Measurements from ENCODE around the gene ZKSCAN8.
"Not testable (repeated sequence)": the region's sequence is repeated elsewhere in the genome, so short reads cannot be mapped to it uniquely, and the experiment has no call there.

Gene ZKSCAN8

GRCh38 chr6:28141500-28142329 lies at the start of gene ZKSCAN8:
ZKSCAN8 (plus strand) TSS chr6:28141883; CDS start chr6:28148408, 6,525 bp downstream.
- peak; percentile 34 for DNase-seq

GRCh38 chr6:28102222-28102621 lies 39.5 kb upstream of the ZKSCAN8 start:
- not testable (repeated sequence) for DNase-seq

GRCh38 chr6:28102699-28103098 lies 39.0 kb upstream of the ZKSCAN8 start:
- DNase-seq = not testable (repeated sequence)

DNA sequence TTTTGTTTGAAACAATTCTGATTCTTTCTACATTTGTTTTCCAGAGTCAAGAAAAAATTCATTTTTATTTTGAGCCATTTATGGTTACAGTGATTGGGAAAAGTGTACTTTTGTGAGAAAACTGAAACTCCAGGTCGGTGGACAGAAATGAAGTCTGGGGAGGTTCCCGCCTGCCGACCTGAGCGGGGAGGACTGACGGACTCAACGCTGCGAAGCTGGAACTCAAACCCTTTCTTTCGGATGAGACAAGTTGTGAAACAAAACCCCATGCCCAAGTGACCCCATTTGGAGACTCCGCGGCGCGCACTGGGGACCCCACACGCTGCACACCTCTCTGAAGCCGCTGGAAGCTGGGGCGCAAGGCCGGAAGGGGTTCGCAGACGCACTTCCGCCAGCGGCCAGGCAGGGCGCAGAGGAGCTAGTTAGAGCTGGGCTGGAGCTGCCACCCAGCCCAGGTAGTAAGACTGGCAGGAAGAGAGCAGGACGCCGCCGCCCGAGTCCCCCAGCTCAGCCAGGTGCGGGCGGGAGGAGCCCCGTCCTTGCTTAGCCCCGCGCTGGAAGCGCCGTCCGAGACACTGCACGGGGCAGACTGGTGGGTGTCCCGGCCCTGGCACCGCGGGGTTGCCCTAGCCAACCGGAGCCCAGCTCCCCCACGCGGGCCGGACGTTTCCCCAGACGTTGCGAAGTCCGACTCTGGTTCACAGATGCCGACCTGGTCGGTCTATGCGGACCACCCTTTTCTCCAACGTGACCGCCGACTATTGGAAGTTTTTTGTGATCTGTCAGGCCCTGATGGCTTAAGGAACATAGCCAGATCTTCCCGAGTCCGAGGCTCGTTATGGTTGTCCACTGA lies 37.1 kb upstream of the ZKSCAN8 start:
- peak; percentile 59 for DNase-seq

- no peak for DNase-seq
Measured at GRCh38 chr6:28105245-28105639, 36.4 kb upstream of the ZKSCAN8 start.

DNA sequence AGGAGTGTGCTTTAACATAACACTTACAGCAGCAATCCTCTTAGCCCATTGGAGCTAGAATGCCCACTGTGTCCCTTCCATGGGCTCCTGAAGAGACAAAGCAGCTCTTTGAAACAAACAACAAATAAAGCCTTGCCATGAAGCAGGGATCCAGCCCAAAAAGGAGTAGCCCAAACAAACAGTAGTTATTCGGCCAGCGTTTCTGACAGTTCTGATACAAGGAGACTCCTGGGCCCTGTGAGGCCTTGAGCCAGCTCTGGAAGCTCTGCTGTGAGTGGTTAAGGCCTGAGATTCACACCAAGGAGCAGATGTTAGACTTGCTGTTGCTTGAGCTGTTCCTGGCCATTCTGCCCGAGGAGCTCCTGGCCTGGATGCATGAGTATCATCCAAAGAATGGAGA lies 34.2 kb upstream of the ZKSCAN8 start:
- DNase-seq = no peak

- DNase-seq = no peak
Measured at GRCh38 chr6:28111964-28112363, 29.7 kb upstream of the ZKSCAN8 start.

DNA sequence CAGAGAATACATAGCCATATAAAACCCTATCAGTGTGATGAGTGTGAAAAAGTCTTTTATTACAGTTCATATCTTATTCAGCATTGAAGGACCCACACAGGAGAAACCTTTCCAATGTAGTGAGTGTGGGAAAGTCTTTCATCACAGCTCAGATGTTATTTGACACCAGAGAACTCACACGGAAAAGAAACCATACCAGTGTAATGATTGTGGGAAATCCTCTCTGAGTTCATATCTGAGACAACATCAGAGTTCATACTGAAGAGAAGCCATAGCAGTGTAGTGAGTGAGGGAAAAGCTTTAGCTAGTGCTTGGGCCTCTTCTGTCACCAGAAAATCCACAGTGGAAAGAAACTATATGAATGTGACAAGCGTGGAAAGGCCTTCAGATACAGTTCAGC lies 25.9 kb upstream of the ZKSCAN8 start:
- no peak for DNase-seq

- DNase-seq = no peak
Measured at GRCh38 chr6:28117386-28118050, 24.2 kb upstream of the ZKSCAN8 start.

- no peak for DNase-seq
Measured at GRCh38 chr6:28118217-28118616, 23.5 kb upstream of the ZKSCAN8 start.

- no peak for DNase-seq
Measured at GRCh38 chr6:28121876-28122275, 19.8 kb upstream of the ZKSCAN8 start.

DNA sequence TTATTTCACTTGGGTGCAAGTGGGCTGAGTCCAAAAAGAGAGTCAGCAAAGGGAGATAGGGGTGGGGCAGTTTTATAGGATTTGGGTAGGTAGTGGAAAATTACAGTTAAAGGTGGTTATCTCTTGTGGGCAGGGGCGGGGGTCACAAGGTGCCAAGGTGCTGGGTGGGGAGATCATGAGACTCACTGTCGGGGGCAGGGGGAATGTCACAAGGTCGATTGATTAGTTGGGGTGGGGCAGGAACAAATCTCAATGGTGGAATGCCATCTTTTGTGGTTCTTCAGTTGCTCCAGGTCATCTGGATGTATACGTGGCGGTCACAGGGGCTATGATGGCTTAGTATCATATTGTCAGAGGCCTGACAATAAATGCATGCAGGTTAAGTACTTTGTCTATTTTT lies 19.4 kb upstream of the ZKSCAN8 start:
- not testable (repeated sequence) for DNase-seq

DNA sequence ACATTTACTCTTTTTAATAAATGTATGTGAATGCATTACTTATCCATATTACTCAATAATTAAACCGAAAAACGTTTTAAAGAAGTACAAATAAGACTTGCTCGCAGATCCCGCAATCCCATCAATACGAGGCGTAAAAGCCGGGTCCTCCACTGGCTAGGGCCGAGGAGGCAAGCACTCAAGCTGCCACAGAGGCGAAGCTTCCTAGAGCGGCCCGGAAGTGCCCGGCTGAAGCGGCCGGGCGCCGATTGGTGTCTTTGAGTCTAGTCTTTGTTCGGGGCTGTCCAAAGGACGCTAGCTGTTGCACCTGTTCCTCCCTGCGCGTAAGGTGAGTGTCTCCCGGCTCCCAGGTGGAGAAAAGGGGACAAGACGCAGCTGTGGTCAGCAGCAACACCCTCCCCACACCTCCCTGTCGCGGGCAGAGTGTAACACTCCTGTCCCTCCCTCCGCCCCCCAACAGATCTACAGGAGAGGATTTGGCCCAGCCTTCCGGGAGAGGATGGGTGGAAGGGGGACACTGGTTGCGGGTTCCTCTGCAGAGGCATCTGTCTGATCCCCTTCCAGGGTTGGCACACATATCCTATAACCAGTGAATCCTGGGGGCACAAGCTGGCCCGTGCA lies 17.2 kb upstream of the ZKSCAN8 start, which contains the start of gene ZSCAN16:
Gene ZSCAN16 (plus strand): TSS at position 260 of the 621 bp plus-strand sequence. CDS start 835 bp downstream, outside the sequence.
- DNase-seq = peak; percentile 14

DNA sequence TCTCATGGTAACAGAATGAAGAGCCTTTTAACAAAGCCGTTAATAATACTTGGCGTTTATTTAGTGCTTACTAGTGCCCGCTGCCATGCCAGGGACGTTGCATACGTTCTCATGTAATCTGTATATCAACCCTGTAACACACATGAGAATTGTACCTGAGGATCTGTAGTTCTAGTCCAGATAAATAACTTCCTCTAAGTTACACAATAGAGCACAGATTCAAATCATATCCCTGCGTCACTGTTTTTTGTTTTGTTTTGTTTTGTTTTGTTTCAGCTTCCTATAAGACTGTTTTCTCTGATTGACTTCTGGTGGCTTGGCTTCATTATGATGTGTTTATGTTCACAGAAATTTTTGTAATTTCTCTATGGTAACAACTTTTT lies 16.7 kb upstream of the ZKSCAN8 start:
- no peak for DNase-seq

GRCh38 chr6:28125401-28125800 lies 16.3 kb upstream of the ZKSCAN8 start:
- DNase-seq = no peak

DNA sequence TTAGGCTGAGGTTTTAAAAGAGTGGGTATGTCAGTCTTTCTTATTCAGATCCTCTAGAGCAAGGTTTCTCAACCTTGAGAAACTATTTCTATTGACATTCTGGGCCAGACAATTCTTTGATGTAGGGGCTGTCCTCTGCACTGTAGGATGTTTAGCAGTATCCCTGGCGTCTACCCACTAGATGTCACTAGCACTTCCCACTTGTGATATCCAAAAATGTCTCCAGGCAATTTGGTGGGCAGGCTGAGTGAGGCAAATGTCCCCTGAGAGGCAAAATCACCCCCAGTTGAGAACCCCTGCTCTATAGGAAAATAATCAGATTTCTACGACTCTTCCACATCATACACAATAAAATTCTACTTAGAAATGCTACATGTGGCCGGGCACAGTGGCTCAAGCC lies 7.7 kb upstream of the ZKSCAN8 start:
- DNase-seq = no peak

DNA sequence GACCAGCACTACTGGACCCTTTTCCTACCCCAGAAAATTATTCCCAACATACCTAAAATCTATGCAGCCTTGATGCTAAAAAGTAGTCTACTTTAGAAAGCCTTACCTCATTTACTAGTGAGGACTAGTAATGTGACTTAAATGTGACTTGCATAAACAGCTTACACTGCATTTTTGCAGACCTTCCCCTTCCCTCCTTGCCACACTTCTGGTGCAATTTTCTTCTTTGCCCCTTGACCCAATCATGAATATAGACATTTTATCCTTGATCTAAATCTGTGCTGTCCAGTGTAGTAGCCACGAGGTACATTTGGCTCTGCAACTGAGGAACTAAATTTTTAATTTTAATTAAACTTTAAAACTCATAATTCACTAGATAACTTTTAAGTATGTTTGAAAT lies 7.0 kb upstream of the ZKSCAN8 start:
- no peak for DNase-seq

GRCh38 chr6:28135393-28135792 lies 6.3 kb upstream of the ZKSCAN8 start:
- DNase-seq = no peak

- DNase-seq = peak; percentile 51
Measured at GRCh38 chr6:28136585-28137504, 4.8 kb upstream of the ZKSCAN8 start.

DNA sequence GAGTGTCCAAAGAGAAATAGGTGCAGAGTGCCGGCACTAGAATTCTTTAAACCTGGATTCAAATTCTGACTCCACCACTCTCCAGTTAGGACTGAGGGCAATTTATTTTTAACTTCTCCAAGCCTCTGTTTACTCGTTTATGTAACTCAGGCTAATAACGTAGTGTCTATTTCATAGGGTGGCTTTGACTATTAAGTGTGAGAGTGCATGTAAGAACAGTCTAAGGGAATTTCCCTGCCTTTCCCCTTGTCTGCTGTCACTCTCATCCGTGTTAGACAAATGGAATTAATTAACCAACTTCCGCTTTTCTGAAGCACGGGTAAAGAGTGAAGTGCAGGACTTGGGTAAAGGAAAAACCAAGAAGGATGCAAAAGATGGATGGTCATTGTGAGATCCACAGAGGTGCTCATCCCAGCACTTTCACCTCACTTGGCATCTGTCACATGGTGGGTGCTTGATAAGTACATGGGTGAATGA lies 4.1 kb upstream of the ZKSCAN8 start:
- no peak for DNase-seq

- no peak for DNase-seq
Measured at GRCh38 chr6:28139860-28140543, 1.7 kb upstream of the ZKSCAN8 start.

Data from GOT3 (cell line).